H1 (cell line): ENCODE results near the gene GPC6. TPM values are rescaled to one million over a fixed set of nuclear protein-coding genes. Genes with fewer than 3 reads are reported as not detected.

Experiments used
- BCL11A ChIP-seq, 2 experiments: IDR thresholded peaks; one replicate each; pipeline ENCODE4 v1.6.1; 2011; ENCODE audit warnings: low read depth in 2 of 2, low read length in 2 of 2, mild to moderate bottlenecking in 2 of 2
- EP300 ChIP-seq, 2 experiments: IDR thresholded peaks; 1 replicate in 1 of 2; 2 replicates in 1 of 2; pipeline ENCODE4 v1.6.1; 2011 to 2012; ENCODE audit warnings: low read depth in 2 of 2, low read length in 2 of 2, mild to moderate bottlenecking in 2 of 2, borderline replicate concordance in 1 of 2, inconsistent platforms in 1 of 2, moderate library complexity in 1 of 2
- GABPA ChIP-seq: IDR thresholded peaks from 2 replicates; pipeline ENCODE4 v1.6.1; 2011; ENCODE audit warnings: mild to moderate bottlenecking, low read length, moderate library complexity, borderline replicate concordance; ENCODE audit not compliant: insufficient read depth
- KDM1A ChIP-seq: fragments of 200-600, 300-600 bp; sonication (generic); IDR thresholded peaks from 2 replicates; pipeline ENCODE4 v1.7.1; 2016; ENCODE audit warnings: mild to moderate bottlenecking, low read length, borderline replicate concordance
- SAP30 ChIP-seq: fragments of 300-600 bp; sonication (generic); IDR thresholded peaks from 2 replicates; pipeline ENCODE4 v1.7.1; 2012; ENCODE audit warnings: low read length, moderate library complexity, mild to moderate bottlenecking, inconsistent platforms; ENCODE audit not compliant: insufficient read depth, insufficient replicate concordance
- USF2 ChIP-seq: IDR thresholded peaks from 2 replicates; pipeline ENCODE4 v1.6.1; 2011; ENCODE audit warnings: low read length, improper control_type of control experiment
- polyA plus RNA-seq, 7 experiments: library from polyadenylated mRNA; depleted of rRNA in 3 of 7; stranded (reverse) in 5 of 7; unstranded in 2 of 7; fragments of >200 nt in 5 of 7; fragments of 200-250 nt in 2 of 7; gene quantifications; 1 replicate in 5 of 7; 2 replicates in 1 of 7; 4 replicates in 1 of 7; pipeline versions ENCODE4 v1.2.1 to v1.2.3, GENCODE V29; 2011 to 2013; ENCODE audit warnings: missing spikeins in 2 of 7, mixed read lengths in 2 of 7
- total RNA-seq: library from RNA; stranded (reverse); fragmentation: NEBNext Ultra II Directional; extraction: Animal tissue kit (Norgen Biotek cat#: 25700); gene quantifications from 2 replicates; pipeline ENCODE4 v1.2.1, GENCODE V29; 2021

Gene GPC6
- total and polyA plus RNA-seq, 2 of the 8 experiments (the other 6 are each of a cell fraction or from before 2014, with no cell fraction given) = 5.4 to 12.0 TPM

- TF ChIP-seq USF2 (no peak), BCL11A (IDR thresholded peaks at IDR 0.05; ENCODE audit: low read depth in 2 of 2, low read length in 2 of 2) (no peak), KDM1A (no peak), EP300 (IDR thresholded peaks at IDR 0.05; ENCODE audit: borderline replicate concordance in 1 of 2, low read depth in 2 of 2, low read length in 2 of 2) (no peak), SAP30 (no peak), GABPA (no peak)
- TF ChIP-seq, all 59 proteins: peak for 0
Measured at GRCh38 chr13:94236132-94236531, 1009.5 kb downstream of the GPC6 start (continued).
